GM18519 (cell line): ENCODE results near the gene EID3.
"Not testable (repeated sequence)": the region's sequence is repeated elsewhere in the genome, so short reads cannot be mapped to it uniquely, and the experiment has no call there.

Source experiments
- ATAC-seq: cut with Tn5 transposase; IDR thresholded peaks from one replicate; pipeline ENCODE4 v1.9.1; 2021; ENCODE audit warnings: mild to moderate bottlenecking, moderate library complexity; ENCODE audit not compliant: unreplicated experiment, low FRiP score

EID3 gene

DNA sequence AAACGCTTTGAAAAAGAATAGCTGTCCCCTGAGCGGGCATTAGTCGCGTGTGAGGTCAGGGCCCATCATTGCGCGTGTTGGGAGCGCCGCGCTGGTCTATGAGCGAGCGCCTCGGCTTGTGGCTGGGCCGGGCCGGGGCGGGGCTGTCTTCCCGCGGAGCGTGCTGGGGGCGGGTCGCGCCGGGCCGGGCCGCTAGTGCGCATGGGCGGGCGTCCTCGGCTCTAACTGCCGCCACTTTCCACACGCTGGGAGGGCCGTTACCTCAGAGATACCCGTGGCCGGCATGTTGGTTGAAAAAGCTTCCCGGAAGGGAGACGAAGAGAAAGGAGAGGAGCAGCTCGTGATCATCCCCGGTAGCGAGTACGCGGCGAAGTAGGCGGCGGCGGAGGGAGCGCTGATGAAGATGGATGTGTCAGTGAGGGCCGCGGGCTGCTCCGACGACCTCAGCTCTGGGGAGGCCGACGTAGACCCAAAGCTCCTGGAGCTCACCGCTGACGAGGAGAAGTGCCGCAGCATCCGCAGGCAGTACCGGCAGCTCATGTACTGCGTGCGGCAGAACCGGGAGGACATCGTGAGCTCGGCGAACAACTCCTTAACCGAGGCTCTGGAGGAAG is at the start of gene EID3:
TSS of gene EID3 (plus strand) at position 202 of the 614 bp plus-strand sequence. CDS start at position 398, 196 bp downstream.
- ATAC-seq, result peak; percentile 73

DNA sequence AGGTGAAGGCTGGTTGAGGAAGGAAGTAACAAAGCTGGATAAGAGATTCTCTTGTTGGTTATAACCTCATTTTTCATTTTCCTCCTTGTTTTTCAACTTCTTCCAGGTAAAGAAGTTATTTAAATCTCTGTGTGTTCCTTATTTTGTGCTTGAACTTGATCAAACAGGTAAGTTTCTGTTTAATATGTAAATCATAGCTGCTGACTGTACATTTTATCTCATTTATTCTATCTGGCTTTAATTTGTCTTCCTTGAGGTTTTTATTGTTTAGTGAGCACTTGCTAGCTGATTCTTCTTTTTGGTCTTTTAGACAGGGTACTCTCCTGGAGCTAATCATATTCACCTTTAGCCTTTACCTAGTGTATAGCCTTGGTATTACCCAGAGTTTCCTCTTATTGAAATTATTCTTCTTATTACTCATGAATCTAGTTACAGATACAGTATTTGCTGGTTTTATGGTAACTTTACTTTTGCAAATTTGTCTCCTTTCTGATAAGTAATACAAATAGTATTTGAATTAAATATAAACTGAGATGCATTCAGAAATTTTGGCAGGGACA is 45.5 kb upstream of the EID3 start:
- no peak for ATAC-seq

- ATAC-seq, result no peak
These were observed 45.0 kb upstream of the EID3 start for GRCh38 chr12:104258476-104259067.

DNA sequence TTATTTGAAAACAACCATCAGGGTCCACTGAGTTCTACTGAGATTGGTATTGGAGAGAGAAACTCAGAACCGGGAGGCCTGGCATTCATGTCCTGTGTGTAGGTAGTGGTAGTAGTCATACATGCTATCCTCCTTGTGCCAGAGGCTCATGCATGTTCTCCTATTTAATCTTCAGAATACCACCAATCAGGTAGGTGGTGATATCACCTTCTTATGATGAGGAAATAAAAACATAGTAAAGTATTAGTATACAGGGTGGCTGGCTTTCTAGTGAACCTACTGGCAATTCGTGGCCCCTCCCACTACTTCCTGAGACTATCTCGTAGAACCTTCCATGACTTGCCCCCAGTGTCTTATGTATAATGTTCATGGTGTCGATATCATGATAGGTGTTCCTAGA is 40.5 kb upstream of the EID3 start:
- ATAC-seq, result no peak

DNA sequence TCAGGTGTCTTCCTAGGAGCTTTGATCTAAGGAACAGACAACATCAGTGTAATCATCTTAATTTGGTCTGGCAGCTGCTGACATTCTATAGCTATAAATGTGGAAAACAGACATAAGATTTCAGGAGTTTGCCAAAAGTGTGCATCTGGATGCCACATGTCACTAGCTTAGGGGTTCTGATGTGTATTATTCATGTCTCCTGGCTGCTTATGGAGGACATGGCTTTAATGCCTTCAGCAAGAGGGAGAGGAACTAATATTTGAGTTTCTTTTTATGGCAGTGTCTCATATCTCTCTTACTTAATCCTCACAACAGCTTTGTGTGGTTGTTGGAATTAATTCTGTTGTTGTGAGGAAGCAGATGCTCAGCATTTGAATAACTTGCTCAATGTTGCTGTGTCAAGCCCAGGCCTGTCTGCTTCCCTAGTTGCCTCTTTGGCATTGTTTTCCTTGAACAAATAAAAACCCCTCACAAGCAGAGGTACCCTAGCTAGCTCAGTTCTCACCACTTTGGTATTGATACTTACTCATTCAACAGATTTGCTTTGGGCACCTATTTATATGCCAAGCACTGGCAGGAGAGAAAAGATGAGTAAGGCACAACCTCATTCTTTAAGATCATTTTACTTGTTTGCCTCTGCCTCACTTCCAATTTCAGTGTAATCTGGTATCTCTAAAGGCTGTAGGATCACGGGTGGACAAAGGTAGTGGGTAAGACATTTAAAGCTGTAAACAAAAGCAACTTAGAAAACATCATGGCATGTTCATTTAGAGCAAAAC is 39.8 kb upstream of the EID3 start:
- no peak for ATAC-seq

DNA sequence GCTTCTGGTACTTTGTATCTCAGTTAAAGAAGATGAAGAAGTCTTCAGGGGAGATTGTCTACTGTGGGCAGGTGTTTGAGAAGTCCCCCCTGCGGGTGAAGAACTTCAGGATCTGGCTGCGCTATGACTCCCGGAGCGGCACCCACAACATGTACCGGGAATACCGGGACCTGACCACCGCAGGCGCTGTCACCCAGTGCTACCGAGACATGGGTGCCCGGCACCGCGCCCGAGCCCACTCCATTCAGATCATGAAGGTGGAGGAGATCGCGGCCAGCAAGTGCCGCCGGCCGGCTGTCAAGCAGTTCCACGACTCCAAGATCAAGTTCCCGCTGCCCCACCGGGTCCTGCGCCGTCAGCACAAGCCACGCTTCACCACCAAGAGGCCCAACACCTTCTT is 38.1 kb upstream of the EID3 start:
- ATAC-seq, result not testable (repeated sequence)

- ATAC-seq, result no peak
These were observed 30.6 kb upstream of the EID3 start for GRCh38 chr12:104272938-104273337.

GRCh38 chr12:104273503-104273902 is 30.0 kb upstream of the EID3 start:
- no peak for ATAC-seq

DNA sequence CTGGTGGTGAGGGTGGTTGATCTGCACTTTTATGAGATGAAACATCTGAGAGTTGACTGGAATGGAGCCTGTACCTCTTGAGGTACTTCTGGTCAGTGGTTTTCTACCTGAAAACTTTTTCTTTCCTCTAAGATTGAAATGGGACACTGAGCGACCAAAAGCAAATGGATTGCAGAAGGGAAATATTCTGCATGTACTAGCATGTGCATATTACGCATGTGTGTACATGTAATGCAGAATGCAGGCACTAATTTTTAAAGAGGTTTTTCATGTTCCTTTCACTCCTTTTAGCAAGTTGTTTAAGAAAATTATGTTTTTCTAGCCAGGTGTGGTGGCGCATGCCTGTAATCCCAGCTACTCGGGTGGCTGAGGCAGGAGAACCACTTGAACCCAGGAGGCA is 28.7 kb upstream of the EID3 start:
- ATAC-seq, result no peak

- no peak for ATAC-seq
These were observed 27.9 kb upstream of the EID3 start for GRCh38 chr12:104275689-104276088.

DNA sequence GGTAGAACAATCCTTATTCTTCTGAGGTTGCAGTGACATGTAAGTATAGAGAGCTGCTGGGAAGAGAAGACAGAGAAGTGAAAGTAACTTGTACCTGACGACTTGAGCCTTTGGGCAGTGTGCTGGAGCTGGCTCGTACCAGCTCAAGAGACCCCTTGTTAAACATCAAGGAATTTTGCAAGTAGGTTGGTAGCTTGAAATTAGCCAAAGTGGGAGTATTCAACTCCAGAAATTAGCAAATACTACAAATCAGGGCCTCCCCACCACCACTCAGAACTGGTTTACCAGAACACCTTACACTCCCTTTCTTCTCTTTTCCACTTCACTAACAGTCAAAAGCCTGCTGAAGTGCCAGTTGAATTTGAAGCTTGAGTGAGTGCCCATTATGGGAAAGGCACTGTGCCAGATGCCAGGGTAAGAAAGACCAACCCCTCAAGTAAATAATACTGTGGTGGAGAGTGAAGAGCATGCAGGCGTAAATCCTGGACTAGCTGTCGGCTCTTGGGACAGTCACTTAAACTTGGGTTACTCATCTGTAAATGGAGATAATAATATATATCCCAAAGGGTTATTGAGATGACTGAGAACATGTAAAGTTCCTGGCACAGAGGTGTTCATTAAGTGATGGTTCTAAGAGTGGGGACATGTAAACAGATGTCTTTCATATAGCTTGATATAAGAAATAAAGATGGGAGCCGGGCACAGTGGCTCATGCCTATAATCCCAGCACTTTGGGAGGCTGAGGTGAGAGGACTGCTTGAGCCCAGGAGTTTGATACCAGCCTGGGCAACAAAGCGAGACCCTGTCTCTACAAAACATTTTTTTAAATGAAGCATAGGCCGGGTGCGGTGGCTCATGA is 27.0 kb upstream of the EID3 start:
- ATAC-seq, result no peak

DNA sequence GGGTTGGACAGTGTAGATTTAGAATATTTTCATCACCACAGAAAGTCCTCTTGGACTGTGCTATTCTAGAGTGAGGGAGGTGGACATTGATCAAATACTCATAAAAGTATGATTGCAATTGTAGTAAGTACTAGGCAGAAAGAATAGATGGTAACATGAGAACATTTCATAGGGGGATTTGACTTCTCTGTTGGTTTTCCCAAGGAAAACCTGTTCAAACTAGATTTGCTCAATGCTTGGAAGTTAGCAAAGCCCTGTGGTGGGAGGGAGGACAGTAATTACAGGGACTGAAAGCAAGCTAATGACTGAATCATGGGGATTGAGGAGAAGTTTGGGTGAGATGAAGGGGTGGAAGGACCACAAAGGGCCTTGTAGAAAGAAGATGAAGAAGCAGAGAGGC is 24.4 kb upstream of the EID3 start:
- ATAC-seq, result no peak

DNA sequence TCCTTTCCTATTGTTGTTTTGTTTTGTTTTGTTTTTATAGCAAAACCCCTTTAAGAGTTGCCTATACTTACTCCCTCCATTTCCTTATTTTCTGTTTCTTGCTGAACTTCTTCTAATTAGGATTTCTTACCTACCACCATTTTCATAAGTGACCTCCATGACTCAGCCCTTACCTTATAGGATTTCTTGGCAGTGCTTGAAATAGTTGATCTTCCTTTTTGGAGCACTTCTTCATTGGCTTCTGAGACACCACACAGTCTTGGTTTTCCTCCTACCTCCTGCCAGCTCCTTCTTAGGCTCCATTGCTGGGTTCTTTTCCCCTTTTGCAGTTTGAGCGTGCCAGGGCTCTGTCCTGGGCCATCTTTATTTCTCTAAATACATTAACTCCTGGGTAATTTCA is 23.4 kb upstream of the EID3 start:
- no peak for ATAC-seq

DNA sequence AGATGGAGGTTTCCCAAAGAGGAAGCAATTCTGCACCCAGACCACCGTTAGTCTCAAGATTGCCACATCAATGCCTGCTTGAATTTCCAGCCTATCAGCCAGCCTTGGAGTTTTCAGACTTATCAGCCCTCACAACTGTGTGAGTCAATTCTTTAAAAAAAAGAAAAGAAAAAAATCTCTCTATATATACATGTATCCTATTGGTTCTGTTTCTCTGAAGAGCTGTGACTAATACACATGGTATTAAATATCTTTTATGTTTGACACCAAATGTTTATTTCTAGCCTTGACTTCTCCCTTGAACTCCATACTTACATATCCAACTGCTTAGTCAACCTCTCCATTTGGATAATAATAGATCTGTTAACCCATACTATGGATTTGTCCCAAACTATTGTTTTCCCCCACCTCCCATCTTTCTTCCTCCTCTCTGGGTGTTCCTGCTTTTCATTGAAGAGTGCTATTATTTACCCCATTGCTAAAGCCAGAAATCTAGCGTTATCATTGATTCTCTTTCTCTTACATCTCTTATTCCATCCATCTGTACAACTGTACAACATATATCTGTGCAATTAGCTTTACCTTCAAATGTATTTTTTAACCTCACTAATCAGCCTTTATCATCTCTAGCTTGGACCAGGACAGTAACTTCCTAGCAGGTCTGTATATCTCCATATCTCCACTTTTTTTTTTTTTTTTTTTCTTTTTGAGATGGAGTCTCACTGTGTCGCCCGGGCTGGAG is 22.7 kb upstream of the EID3 start:
- no peak for ATAC-seq

GRCh38 chr12:104281636-104282035 is 21.9 kb upstream of the EID3 start:
- no peak for ATAC-seq

GRCh38 chr12:104282109-104282508 is 21.4 kb upstream of the EID3 start:
- ATAC-seq, result no peak

GRCh38 chr12:104285740-104286515 is 17.6 kb upstream of the EID3 start:
- no peak for ATAC-seq

DNA sequence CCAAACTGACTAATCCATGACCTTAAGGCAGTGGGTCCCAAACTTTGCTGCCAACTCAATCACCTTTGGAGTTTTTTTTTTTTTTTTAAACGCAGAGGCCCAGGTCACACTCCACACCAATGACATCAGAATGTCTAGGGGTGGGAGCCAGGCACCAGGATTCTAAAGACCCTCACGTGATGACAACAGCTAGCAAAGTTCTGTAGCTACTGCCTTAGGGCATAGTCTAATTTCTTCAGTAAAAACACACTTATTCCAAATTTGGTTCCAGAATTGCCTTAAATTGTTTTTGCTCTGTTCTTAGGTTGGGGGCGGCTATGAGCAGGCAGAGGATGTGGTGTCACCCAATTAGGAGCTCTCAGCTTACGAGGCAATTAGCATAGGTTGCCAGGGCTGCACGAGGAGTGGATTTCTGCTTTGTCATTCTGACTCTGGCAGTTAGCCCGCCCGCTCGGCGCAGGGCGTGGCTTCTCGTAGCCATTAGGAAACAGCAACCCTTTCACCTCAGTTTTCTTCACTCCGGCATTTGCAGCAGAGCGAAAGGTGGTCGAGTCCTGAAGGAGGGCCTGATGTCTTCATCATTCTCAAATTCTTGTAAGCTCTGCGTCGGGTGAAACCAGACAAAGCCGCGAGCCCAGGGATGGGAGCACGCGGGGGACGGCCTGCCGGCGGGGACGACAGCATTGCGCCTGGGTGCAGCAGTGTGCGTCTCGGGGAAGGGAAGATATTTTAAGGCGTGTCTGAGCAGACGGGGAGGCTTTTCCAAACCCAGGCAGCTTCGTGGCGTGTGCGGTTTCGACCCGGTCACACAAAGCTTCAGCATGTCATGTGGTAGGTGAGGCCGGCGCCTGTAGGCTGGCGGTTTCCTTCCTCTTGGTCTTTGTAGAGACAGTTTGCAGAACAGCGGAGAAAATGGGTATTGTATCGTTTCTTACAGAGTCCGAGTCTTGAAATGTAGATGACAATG is 16.7 kb upstream of the EID3 start:
- ATAC-seq, result peak; percentile 71
